H9 (cell line): Measurements from ENCODE around the gene RPL29. TPM values are rescaled to one million over a fixed set of nuclear protein-coding genes. Genes with fewer than 3 reads are reported as not detected.
A peak's percentile ranks its signal among the peaks of the same experiment; 100 is the strongest.
"Not testable (repeated sequence)": the region's sequence is repeated elsewhere in the genome, so short reads cannot be mapped to it uniquely, and the experiment has no call there.

Experiments
- DNase-seq: peaks from one replicate; pipeline ENCODE4 v3.0.0-alpha.2; 2017
- H2AFZ ChIP-seq: one replicate; pipeline ENCODE4 v1.6.1; 2013; ENCODE audit warnings: mild to moderate bottlenecking, low read length, control low read depth, moderate library complexity
- H2AK5ac ChIP-seq: 2 replicates; pipeline ENCODE4 v1.6.1; 2013; ENCODE audit warnings: low read length, control low read depth, mixed read lengths; ENCODE audit not compliant: insufficient read length
- H2BK120ac ChIP-seq: one replicate; pipeline ENCODE4 v1.6.1; 2013; ENCODE audit warnings: low read depth, mild to moderate bottlenecking, low read length, control low read depth, inconsistent platforms; ENCODE audit not compliant: poor library complexity, severe bottlenecking
- H2BK12ac ChIP-seq: 2 replicates; pipeline ENCODE4 v1.6.1; 2013; ENCODE audit warnings: low read length, control low read depth, mixed read lengths, low read depth; ENCODE audit not compliant: insufficient read length
- H2BK15ac ChIP-seq: 2 replicates; pipeline ENCODE4 v1.6.1; 2013; ENCODE audit warnings: low read depth, low read length, control low read depth
- H2BK20ac ChIP-seq: one replicate; pipeline ENCODE4 v1.6.1; 2013; ENCODE audit warnings: low read depth, mild to moderate bottlenecking, low read length, control low read depth, inconsistent platforms; ENCODE audit not compliant: poor library complexity, severe bottlenecking
- H2BK5ac ChIP-seq: 2 replicates; pipeline ENCODE4 v1.6.1; 2013; ENCODE audit warnings: low read length, control low read depth, mixed read lengths; ENCODE audit not compliant: insufficient read length
- H3K14ac ChIP-seq: 2 replicates; pipeline ENCODE4 v1.6.1; 2013; ENCODE audit warnings: low read length, control low read depth; ENCODE audit not compliant: insufficient read depth
- H3K18ac ChIP-seq: 2 replicates; pipeline ENCODE4 v1.6.1; 2013; ENCODE audit warnings: low read depth, mild to moderate bottlenecking, mixed read lengths, low read length, control low read depth; ENCODE audit not compliant: insufficient read length
- H3K23ac ChIP-seq: 2 replicates; pipeline ENCODE4 v1.6.1; 2013; ENCODE audit warnings: low read length, control low read depth, mixed read lengths, low read depth; ENCODE audit not compliant: insufficient read length
- H3K23me2 ChIP-seq: 2 replicates; pipeline ENCODE4 v1.6.1; 2013; ENCODE audit warnings: low read depth, mild to moderate bottlenecking, mixed read lengths, low read length, control low read depth; ENCODE audit not compliant: insufficient read length, poor library complexity, severe bottlenecking
- H3K27ac ChIP-seq: 2 replicates; pipeline ENCODE4 v1.5.1; 2013; ENCODE audit warnings: low read length, control low read depth, mixed read lengths, low read depth; ENCODE audit not compliant: insufficient read length
- H3K27me3 ChIP-seq: 2 replicates; pipeline ENCODE4 v1.6.1; 2013; ENCODE audit warnings: low read length, control low read depth, inconsistent platforms; ENCODE audit not compliant: insufficient read depth
- H3K4ac ChIP-seq: 2 replicates; pipeline ENCODE4 v1.6.1; 2013; ENCODE audit warnings: low read depth, mild to moderate bottlenecking, control low read depth, inconsistent platforms, low read length, moderate library complexity
- H3K4me1 ChIP-seq: 2 replicates; pipeline ENCODE4 v1.6.1; 2013; ENCODE audit warnings: low read length, control low read depth, inconsistent platforms; ENCODE audit not compliant: insufficient read depth
- H3K4me2 ChIP-seq: 2 replicates; pipeline ENCODE4 v1.6.1; 2013; ENCODE audit warnings: low read length, control low read depth, mixed read lengths; ENCODE audit not compliant: insufficient read length, insufficient read depth
- H3K56ac ChIP-seq: 2 replicates; pipeline ENCODE4 v1.6.1; 2013; ENCODE audit warnings: low read depth, mild to moderate bottlenecking, mixed read lengths, low read length, control low read depth; ENCODE audit not compliant: insufficient read length
- H3K79me1 ChIP-seq: 2 replicates; pipeline ENCODE4 v1.6.1; 2013; ENCODE audit warnings: low read depth, mild to moderate bottlenecking, moderate library complexity, low read length, control low read depth, inconsistent platforms; ENCODE audit not compliant: insufficient read depth, poor library complexity, severe bottlenecking
- H3K79me2 ChIP-seq: 2 replicates; pipeline ENCODE4 v1.6.1; 2013; ENCODE audit warnings: low read length, control low read depth, inconsistent platforms; ENCODE audit not compliant: insufficient read depth
- H3K9ac ChIP-seq: 2 replicates; pipeline ENCODE4 v1.6.1; 2013; ENCODE audit warnings: low read length, control low read depth, mixed read lengths; ENCODE audit not compliant: insufficient read length; ENCODE audit errors: extremely low read depth
- H3K9me3 ChIP-seq: one replicate; pipeline ENCODE4 v1.6.1; 2013; ENCODE audit warnings: low read depth, low read length, inconsistent platforms; ENCODE audit not compliant: control insufficient read depth
- H3T11ph ChIP-seq: one replicate; pipeline ENCODE4 v1.6.1; 2013; ENCODE audit warnings: mild to moderate bottlenecking, low read length, control low read depth, inconsistent platforms
- H4K20me1 ChIP-seq: one replicate; pipeline ENCODE4 v1.6.1; 2013; ENCODE audit not compliant: control insufficient read depth, insufficient read length, insufficient read depth
- H4K5ac ChIP-seq: 2 replicates; pipeline ENCODE4 v1.6.1; 2013; ENCODE audit warnings: low read depth, mild to moderate bottlenecking, mixed read lengths, low read length, control low read depth; ENCODE audit not compliant: insufficient read length
- H4K8ac ChIP-seq: replicated peaks from 2 replicates; pipeline ENCODE4 v1.6.1; 2013; ENCODE audit warnings: low read length, control low read depth, mixed read lengths, low read depth; ENCODE audit not compliant: insufficient read length
- H4K91ac ChIP-seq: 2 replicates; pipeline ENCODE4 v1.6.1; 2013; ENCODE audit warnings: low read depth, mild to moderate bottlenecking, moderate library complexity, mixed read lengths, low read length, control low read depth; ENCODE audit not compliant: insufficient read length
- H3K27ac Mint-ChIP-seq, 3 experiments: 2 replicates in 2 of 3; 3 replicates in 1 of 3; pipeline ENCODE4 v1.8.0; 2020 to 2021; ENCODE audit warnings: mixed read lengths in 3 of 3, mild to moderate bottlenecking in 1 of 3, moderate library complexity in 1 of 3
- H3K27me3 Mint-ChIP-seq: 2 replicates; pipeline ENCODE4 v1.8.0; 2021; ENCODE audit warnings: low read depth, mild to moderate bottlenecking, moderate library complexity, mixed read lengths
- H3K36me3 Mint-ChIP-seq, 3 experiments: 2 replicates in 2 of 3; 3 replicates in 1 of 3; pipeline ENCODE4 v1.8.0; 2020 to 2021; ENCODE audit warnings: low read depth in 3 of 3, mixed read lengths in 3 of 3; ENCODE audit not compliant: insufficient read depth in 1 of 3
- H3K4me1 Mint-ChIP-seq, 2 experiments: 2 replicates each; pipeline ENCODE4 v1.8.0; 2020; ENCODE audit warnings: mixed read lengths in 2 of 2
- H3K4me3 Mint-ChIP-seq, 2 experiments: 2 replicates in 1 of 2; 3 replicates in 1 of 2; pipeline ENCODE4 v1.8.0; 2020 to 2021; ENCODE audit warnings: mild to moderate bottlenecking in 2 of 2, mixed read lengths in 2 of 2, moderate library complexity in 1 of 2
- H3K9me3 Mint-ChIP-seq, 2 experiments: 2 replicates in 1 of 2; 3 replicates in 1 of 2; pipeline ENCODE4 v1.8.0; 2020; ENCODE audit warnings: mild to moderate bottlenecking in 2 of 2, mixed read lengths in 2 of 2, moderate library complexity in 1 of 2
- CTCF ChIP-seq: fragments of 200-600 bp; sonication (generic); conservative IDR thresholded peaks from 3 replicates; pipeline ENCODE4 v1.8.0; 2021; ENCODE audit warnings: antibody characterized with exemption, mild to moderate bottlenecking
- WGBS: extraction: QIAGEN DNeasy Blood & Tissue Kit; methylation state at CpG from one replicate; pipeline ENCODE4 v1.1.7; 2013; ENCODE audit warnings: missing lambda C conversion rate, low lambda C conversion rate, mixed read lengths; ENCODE audit not compliant: insufficient read length; ENCODE audit errors: extremely low coverage; 5-methylcytosine and 5-hydroxymethylcytosine counted together
- total RNA-seq: library from RNA; stranded (reverse); gene quantifications from 2 replicates; pipeline ENCODE4 v1.2.1, GENCODE V29; 2021

RPL29 gene
- total RNA-seq, 1 experiment from 2014 or later = 1,592 TPM

- no peak for DNase-seq
- Histone ChIP-seq H3K9ac (no peak overlapping the region), H2BK15ac (no peak overlapping the region), H2BK5ac (no peak overlapping the region), H3K18ac (no peak overlapping the region), H3K23ac (no peak overlapping the region), H4K8ac (no peak overlapping the region), H4K5ac (no peak overlapping the region), H3K23me2 (peaks cover 11% of the 10 kb centered on the region), H3K4me1 (peaks cover 5% of the 10 kb centered on the region), H3K4me2 (no peak overlapping the region), H3K27me3 (no peaks in the 10 kb centered on the region), H2BK12ac (no peak overlapping the region), H4K91ac (no peak overlapping the region), H2AFZ (no peak overlapping the region), H2AK5ac (no peak overlapping the region), H3K56ac (no peak overlapping the region), H2BK120ac (no peak overlapping the region), H3K27ac (no peak overlapping the region), H3T11ph (no peak overlapping the region), H3K79me1 (peaks cover 7% of the 10 kb centered on the region), H2BK20ac (no peak overlapping the region), H3K14ac (no peak overlapping the region), H3K79me2 (peaks cover 10% of the 10 kb centered on the region; the same call in 1 of the 2 replicates), H3K9me3 (no peaks in the 10 kb centered on the region), H4K20me1 (no peaks in the 10 kb centered on the region), H3K4ac (no peak overlapping the region)
- H3K4me1 Mint-ChIP-seq = peaks cover 22 to 33% of the 10 kb centered on the region in 2 experiments
- no peak for TF ChIP-seq CTCF
- peaks cover 40 to 50% (median 46%) of the 10 kb centered on the region in 3 experiments for H3K36me3 Mint-ChIP-seq
- peaks cover 1% of the 10 kb centered on the region for H3K27me3 Mint-ChIP-seq
- H3K27ac Mint-ChIP-seq = peak overlapping the region in 2 of 3 experiments; percentile 44 to 53; a peak in 5 of 7 replicates
- no CpG with 5 or more reads among the region's 3 CpGs for WGBS
- H3K4me3 Mint-ChIP-seq = peak overlapping the region in 1 of 2 experiments; percentile 38; a peak in 2 of 5 replicates
- no peaks in the 10 kb centered on the region; a peak in 1 of 5 replicates for H3K9me3 Mint-ChIP-seq
Observed at GRCh38 chr3:51992017-51992682, 3.5 kb downstream of the RPL29 start.

- Histone ChIP-seq H3K79me2 (peaks cover 10% of the 10 kb centered on the region; the same call in 1 of the 2 replicates), H3K23me2 (peaks cover 11% of the 10 kb centered on the region)
- not testable (repeated sequence) for H3K4me2 ChIP-seq, H3K18ac ChIP-seq, H3K9me3 ChIP-seq, H4K91ac ChIP-seq, H2BK120ac ChIP-seq, H2BK15ac ChIP-seq, H2BK12ac ChIP-seq, H4K5ac ChIP-seq, H3K14ac ChIP-seq, H3K79me1 ChIP-seq, H4K20me1 ChIP-seq, H3K9me3 Mint-ChIP-seq, H3K4me3 Mint-ChIP-seq, H3T11ph ChIP-seq, H2AFZ ChIP-seq, H3K27me3 ChIP-seq, H2AK5ac ChIP-seq, H3K27me3 Mint-ChIP-seq, H3K4me1 ChIP-seq, H2BK20ac ChIP-seq, H3K27ac ChIP-seq, H2BK5ac ChIP-seq, H3K9ac ChIP-seq, H3K56ac ChIP-seq, H3K23ac ChIP-seq, H4K8ac ChIP-seq, H3K4ac ChIP-seq, DNase-seq
- H3K27ac Mint-ChIP-seq = peak overlapping the region in 1 of 3 experiments; percentile 79; a peak in 2 of 7 replicates
- H3K4me1 Mint-ChIP-seq = peaks cover 22 to 33% of the 10 kb centered on the region in 2 experiments
- peaks cover 39 to 47% (median 43%) of the 10 kb centered on the region in 3 experiments for H3K36me3 Mint-ChIP-seq
- no CpG with 5 or more reads among the region's 38 CpGs for WGBS
Observed at GRCh38 chr3:51990501-51990971, 5.2 kb downstream of the RPL29 start.
